Right lobe of liver (tissue), 6 donors: ENCODE results near the gene AMPD1. TPM values are rescaled to one million over a fixed set of nuclear protein-coding genes. Genes with fewer than 3 reads are reported as not detected.
A peak's percentile ranks its signal among the peaks of the same experiment; 100 is the strongest.

Experiments
- ATAC-seq, 4 donors: fragments of 200-7000 bp; cut with Tn5 transposase; one replicate each; pipeline ENCODE4 v1.9.1; 2020; ENCODE audit warnings: mild to moderate bottlenecking in 4 of 4, moderate library complexity in 4 of 4
- DNase-seq, 3 donors: peaks; one replicate each; pipeline ENCODE4 v3.0.0-alpha.2; 2020
- H3K27ac ChIP-seq, 3 donors: fragments of 200-600 bp; one replicate each; pipeline ENCODE4 v1.8.0; 2022
- H3K27me3 ChIP-seq, 2 donors: fragments of 200-600 bp; one replicate each; pipeline ENCODE4 v1.8.0; 2022
- H3K36me3 ChIP-seq, 4 donors: fragments of 200-600 bp; sonication (generic) in 1 of 4; one replicate each; pipeline versions ENCODE4 v1.5.1 to v1.8.0; 2017 to 2022; ENCODE audit warnings: control low read depth in 1 of 4
- H3K4me1 ChIP-seq, 4 donors: fragments of 200-600 bp; sonication (generic) in 1 of 4; one replicate each; pipeline versions ENCODE4 v1.5.1 to v1.8.0; 2017 to 2022; ENCODE audit warnings: control low read depth in 1 of 4
- H3K4me3 ChIP-seq, 3 donors: fragments of 200-600 bp; one replicate each; pipeline ENCODE4 v1.8.0; 2022
- H3K9me3 ChIP-seq, 4 donors: fragments of 200-600 bp; sonication (generic) in 1 of 4; one replicate each; pipeline versions ENCODE4 v1.5.1 to v1.8.0; 2017 to 2022; ENCODE audit warnings: control low read depth in 1 of 4
- POLR2A ChIP-seq: fragments of 450-650 bp; IDR thresholded peaks from one replicate; pipeline ENCODE4 v1.6.1; 2017; ENCODE audit warnings: antibody characterized with exemption, mild to moderate bottlenecking
- WGBS: methylation state at CpG from one replicate; pipeline ENCODE4 v1.1.6; 2018; ENCODE audit warnings: low coverage, low lambda C conversion rate; ENCODE audit not compliant: insufficient coverage; ENCODE audit errors: missing lambda C conversion rate; 5-methylcytosine and 5-hydroxymethylcytosine counted together
- intact Hi-C, 2 donors: fragments of 100-400 bp; cut with DNase I; formaldehyde crosslinking; loops; one replicate each; pipeline versions ENCODE4 v1.11.2 to v1.14.1; 2022
- long read RNA-seq: library from polyadenylated mRNA; unstranded; transcript quantifications from one replicate; pipeline ENCODE4 v2.0.0, GENCODE V29; 2019
- total RNA-seq, 6 experiments: library from RNA; depleted of rRNA in 2 of 6; stranded (reverse); fragments of >200 nt in 2 of 6; fragmentation: NEBNext Ultra II Directional in 3 of 6; extraction: Animal tissue kit (Norgen Biotek cat#: 25700) in 3 of 6; gene quantifications; one replicate each; pipeline versions ENCODE4 v1.1.0 to v1.2.4, GENCODE V29; 2016 to 2023
- TF ChIP-seq, protein P1 (sequence below), 4 donors: fragments of 200-600 bp in 3 of 4; fragments of 450-650 bp in 1 of 4; IDR thresholded peaks; one replicate each; pipeline versions ENCODE4 v1.5.1 to v1.8.0; 2016 to 2022; ENCODE audit warnings: antibody characterized with exemption in 4 of 4, mild to moderate bottlenecking in 2 of 4
- donor health status: DM: no; HTN: yes; CAD: no.
- donor health status: DM: no; HTN: no; CAD: no.
- donor health status: DM: no; HTN: no; CAD: no.
- donor health status: DM: no; HTN: yes; CAD: no.
- donor health status: DM: no; HTN: yes; CAD: no.

AMPD1 gene
- total RNA-seq: under 1 TPM in 3 of 6 experiments, not detected in 3; 0.12 to 0.19 (median 0.13) TPM
- long read RNA-seq: 0 reads

DNA sequence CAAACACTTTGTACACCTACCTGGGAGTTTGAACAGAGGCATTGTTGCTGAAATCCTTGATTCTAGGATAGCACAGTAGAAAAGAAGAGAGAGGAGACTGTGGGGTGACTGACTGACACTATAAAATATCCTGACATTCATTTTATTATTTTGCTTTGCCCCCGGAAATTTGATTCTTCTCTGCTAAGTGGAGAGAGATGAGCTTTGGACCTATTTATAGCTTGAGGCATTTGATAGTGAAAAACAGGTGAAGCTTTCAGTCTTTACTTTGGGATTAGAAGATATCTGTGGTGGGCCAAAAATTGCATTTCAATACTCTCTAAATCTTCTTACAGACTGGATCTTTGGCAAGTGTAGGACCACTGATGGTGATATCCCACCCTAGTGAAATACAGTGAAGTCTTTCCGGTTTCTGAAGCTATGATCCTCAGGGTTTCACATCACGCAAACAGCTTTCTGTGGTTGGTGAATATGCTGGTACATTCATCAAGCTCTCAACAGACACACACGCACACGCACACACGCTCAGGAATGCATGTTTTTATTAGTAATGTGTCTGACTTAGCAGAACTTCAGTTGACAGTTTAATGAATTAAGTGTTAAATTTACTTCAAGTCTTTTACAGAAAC is at the start of gene AMPD1:
TSS of gene AMPD1 (minus strand) at position 117 of the 629 bp plus-strand sequence. CDS start at position 42, 75 bp downstream.
- TF ChIP-seq, protein P1, sequence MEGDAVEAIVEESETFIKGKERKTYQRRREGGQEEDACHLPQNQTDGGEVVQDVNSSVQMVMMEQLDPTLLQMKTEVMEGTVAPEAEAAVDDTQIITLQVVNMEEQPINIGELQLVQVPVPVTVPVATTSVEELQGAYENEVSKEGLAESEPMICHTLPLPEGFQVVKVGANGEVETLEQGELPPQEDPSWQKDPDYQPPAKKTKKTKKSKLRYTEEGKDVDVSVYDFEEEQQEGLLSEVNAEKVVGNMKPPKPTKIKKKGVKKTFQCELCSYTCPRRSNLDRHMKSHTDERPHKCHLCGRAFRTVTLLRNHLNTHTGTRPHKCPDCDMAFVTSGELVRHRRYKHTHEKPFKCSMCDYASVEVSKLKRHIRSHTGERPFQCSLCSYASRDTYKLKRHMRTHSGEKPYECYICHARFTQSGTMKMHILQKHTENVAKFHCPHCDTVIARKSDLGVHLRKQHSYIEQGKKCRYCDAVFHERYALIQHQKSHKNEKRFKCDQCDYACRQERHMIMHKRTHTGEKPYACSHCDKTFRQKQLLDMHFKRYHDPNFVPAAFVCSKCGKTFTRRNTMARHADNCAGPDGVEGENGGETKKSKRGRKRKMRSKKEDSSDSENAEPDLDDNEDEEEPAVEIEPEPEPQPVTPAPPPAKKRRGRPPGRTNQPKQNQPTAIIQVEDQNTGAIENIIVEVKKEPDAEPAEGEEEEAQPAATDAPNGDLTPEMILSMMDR (IDR thresholded peaks at IDR 0.05): no peak
- TF ChIP-seq POLR2A: no peak
- intact Hi-C loops: no loop called here

DNA sequence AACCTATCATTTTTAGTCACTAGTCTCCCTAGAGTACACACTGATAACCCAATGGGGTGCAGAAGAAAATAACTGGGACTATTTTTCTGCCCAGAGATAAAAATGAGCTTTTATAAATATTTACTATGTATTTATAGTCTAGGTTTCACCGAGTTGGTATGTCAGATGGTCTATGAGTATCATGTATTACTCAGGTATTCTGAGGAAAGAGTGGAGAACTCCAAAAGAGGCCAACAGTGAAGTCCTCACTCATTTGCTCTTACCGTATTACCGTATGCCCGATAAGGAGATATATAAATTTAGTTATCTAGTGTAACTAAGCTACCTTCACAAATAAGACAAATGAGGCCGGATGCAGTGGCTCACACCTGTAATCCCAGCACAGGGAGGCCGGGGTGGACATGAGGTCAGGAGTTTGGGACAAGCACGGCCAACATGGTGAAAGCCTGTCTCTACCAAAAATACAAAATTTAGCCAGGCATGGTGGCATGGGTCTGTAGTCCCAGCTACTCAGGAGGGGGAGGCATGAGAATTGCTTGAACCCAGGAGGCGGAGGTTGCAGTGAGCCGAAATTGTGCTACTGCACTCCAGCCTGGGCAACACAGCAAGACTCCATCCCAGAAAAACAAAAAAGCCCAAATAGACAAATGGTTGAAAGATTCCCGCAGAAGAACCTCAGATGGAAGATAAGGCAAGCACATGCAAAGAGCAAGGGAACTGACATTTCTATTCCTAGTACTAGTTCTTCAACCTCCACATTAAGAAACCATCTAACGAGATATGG is 46.8 kb upstream of the AMPD1 start:
- TF ChIP-seq, protein P1 (IDR thresholded peaks at IDR 0.05): no peak
- TF ChIP-seq POLR2A: no peak
- Histone ChIP-seq H3K27me3 (no peaks in the 10 kb centered on the region), H3K9me3 (no peaks in the 10 kb centered on the region), H3K36me3 (peaks cover 0 to 14% (median 8%) of the 10 kb centered on the region in 4 donors), H3K27ac (no peak overlapping the region), H3K4me1 (no peaks in the 10 kb centered on the region), H3K4me3 (no peak overlapping the region)
- DNase-seq: no peak
- intact Hi-C loops: no loop called here
- WGBS: 85% methylated on average over 10 of the region's 11 CpGs
- ATAC-seq: no peak

More for the DNA sequence above, at the start of gene AMPD1:
- 93% methylated on average over 6 of the region's 6 CpGs for WGBS
- no peaks in the 10 kb centered on the region for H3K27me3 ChIP-seq
- no peak for DNase-seq
- H3K27ac ChIP-seq: no peak within 1 kb of the TSS
- no peak within 1 kb of the TSS for H3K4me3 ChIP-seq
- ATAC-seq: no peak
- no peaks in the 10 kb centered on the region for H3K36me3 ChIP-seq
- H3K9me3 ChIP-seq: no peaks in the 10 kb centered on the region
- peaks cover 0 to 12% (median 2%) of the 10 kb centered on the region in 4 donors for H3K4me1 ChIP-seq

DNA sequence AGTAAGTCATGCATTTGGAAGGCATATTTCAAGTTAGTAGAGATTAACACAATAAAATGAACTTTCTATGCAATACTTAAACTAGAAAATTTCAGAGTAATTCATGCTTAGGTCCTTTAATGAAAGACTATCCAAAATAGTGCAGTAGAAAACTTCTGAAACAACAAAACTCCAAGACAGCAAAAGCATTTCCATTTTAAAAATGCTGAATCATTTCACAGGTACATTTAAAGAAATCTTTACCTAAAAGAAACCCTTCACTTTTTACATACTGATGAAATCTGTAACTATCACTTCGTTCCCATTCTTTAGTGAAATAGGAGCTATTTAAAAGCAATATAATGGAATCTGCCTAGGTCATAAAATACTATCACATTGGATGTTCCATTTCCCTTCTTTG is 45.0 kb upstream of the AMPD1 start:
- TF ChIP-seq POLR2A: no peak
- TF ChIP-seq, protein P1 (IDR thresholded peaks at IDR 0.05): no peak
- H3K4me3 ChIP-seq: no peak overlapping the region
- no peaks in the 10 kb centered on the region for H3K4me1 ChIP-seq
- H3K27ac ChIP-seq: no peak overlapping the region
- intact Hi-C loops: no loop called here
- H3K27me3 ChIP-seq: no peaks in the 10 kb centered on the region
- ATAC-seq: no peak
- no peaks in the 10 kb centered on the region for H3K9me3 ChIP-seq
- 80% methylated on average over 1 of the region's 1 CpG for WGBS
- no peak for DNase-seq
- H3K36me3 ChIP-seq: peaks cover 0 to 26% (median 22%) of the 10 kb centered on the region in 4 donors

DNA sequence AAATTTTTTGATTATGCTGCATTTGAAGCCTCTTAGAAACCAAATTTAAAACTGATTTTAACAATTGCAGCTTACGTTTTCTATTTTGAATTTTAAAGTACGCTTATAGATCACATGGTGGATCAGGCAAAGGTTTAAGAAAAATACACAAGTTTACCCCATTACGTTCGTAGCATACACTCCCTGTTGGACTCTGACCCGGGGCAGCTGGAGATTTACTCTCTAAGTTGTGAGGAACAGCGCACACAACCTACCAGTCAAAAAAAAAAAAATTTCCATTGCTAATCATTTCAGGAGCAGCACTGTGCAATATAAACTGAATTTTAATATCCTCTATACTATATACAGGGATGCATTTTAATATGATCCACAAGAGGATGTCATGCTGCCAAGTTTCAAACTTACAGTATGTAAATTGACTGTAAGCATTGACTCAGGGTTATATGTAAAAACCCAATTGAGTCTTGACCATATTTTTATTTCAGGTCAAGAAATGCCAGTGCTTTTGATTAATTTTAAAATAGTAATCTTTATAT is 42.0 kb upstream of the AMPD1 start:
- no peak overlapping the region for H3K4me3 ChIP-seq
- no peaks in the 10 kb centered on the region for H3K9me3 ChIP-seq
- intact Hi-C loops: no loop called here
- WGBS: 42% methylated on average over 6 of the region's 6 CpGs
- DNase-seq (peak in 1 of 3 donors; percentile 63), ATAC-seq (peak; percentile 45 to 83 (median 54))
- H3K27ac ChIP-seq: peak overlapping the region in 1 of 3 donors; percentile 60
- TF ChIP-seq POLR2A: no peak
- TF ChIP-seq, protein P1 (IDR thresholded peaks at IDR 0.05): no peak
- H3K27me3 ChIP-seq: no peaks in the 10 kb centered on the region
- no peaks in the 10 kb centered on the region for H3K4me1 ChIP-seq
- peaks cover 0 to 55% (median 40%) of the 10 kb centered on the region in 4 donors for H3K36me3 ChIP-seq
